ENCODE measurements around the gene SMARCD2.
"Not testable (repeated sequence)": the region's sequence is repeated elsewhere in the genome, so short reads cannot be mapped to it uniquely, and the experiment has no call there.

Gene SMARCD2

GRCh38 chr17:63854709-63855108 lies 12.2 kb upstream of the SMARCD2 start:
- DNase-seq (ENCODE audit: low read depth), result no peak
- H3K4me3 ChIP-seq (ENCODE audit: low read depth, low read length), result no peak overlapping the region

GRCh38 chr17:63853260-63853659 lies 10.8 kb upstream of the SMARCD2 start:
- no peak for DNase-seq (ENCODE audit: low read depth)
- H3K4me3 ChIP-seq (ENCODE audit: low read depth, low read length), result no peak overlapping the region

DNA sequence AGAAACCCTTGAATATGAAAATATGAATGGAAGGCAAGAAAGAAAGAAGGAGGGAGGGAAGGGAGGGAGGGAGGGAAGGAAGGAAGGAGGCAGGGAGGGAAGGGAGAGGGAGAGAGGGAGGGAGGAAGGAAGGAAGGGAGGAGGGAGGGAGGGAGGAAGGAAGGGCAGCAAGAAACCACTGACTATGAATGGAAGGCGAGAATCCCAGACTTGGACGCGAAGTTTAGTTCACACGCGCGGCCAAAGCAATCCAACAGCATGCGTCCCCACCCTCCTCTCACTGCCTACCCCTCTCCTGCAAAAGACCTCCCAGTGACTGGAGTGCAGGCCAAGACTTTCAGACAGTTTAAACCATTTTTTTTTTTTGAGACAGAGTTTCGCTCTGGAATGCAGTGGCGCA lies 7.9 kb upstream of the SMARCD2 start:
- no peak overlapping the region for H3K4me3 ChIP-seq (ENCODE audit: low read depth, low read length)
- DNase-seq (ENCODE audit: low read depth), result no peak

GRCh38 chr17:63848834-63849689 lies 6.6 kb upstream of the SMARCD2 start:
- H3K4me3 ChIP-seq (ENCODE audit: low read depth, low read length), result peak overlapping the region; percentile 31
- peak; percentile 43 for DNase-seq (ENCODE audit: low read depth)

GRCh38 chr17:63847525-63848249 lies 5.2 kb upstream of the SMARCD2 start:
- no peak overlapping the region for H3K4me3 ChIP-seq (ENCODE audit: low read depth, low read length)
- no peak for DNase-seq (ENCODE audit: low read depth)

DNA sequence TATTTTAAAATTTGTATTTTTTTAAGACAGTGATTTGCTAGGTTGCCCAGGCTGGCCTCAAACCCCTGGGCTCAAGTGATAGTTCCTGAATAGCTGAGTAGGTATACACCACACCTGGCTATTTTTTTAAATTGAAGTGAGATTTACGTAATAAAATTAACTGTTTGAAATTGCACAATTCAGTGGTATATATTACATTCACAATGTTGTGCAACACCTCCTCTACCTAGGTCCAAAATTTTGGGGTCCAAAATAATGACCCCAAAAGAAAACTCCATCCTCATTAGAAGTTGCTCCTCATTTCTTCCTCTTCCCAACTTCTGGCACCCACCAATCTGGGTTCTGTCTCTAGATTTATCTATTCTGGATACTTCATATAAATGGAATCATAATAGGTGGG lies 3.0 kb upstream of the SMARCD2 start:
- DNase-seq (ENCODE audit: low read depth), result no peak
- no peak overlapping the region for H3K4me3 ChIP-seq (ENCODE audit: low read depth, low read length)

- H3K4me3 ChIP-seq (ENCODE audit: low read depth, low read length), result no peak overlapping the region
- no peak for DNase-seq (ENCODE audit: low read depth)
Observed at GRCh38 chr17:63843910-63844677, 1.6 kb upstream of the SMARCD2 start.

DNA sequence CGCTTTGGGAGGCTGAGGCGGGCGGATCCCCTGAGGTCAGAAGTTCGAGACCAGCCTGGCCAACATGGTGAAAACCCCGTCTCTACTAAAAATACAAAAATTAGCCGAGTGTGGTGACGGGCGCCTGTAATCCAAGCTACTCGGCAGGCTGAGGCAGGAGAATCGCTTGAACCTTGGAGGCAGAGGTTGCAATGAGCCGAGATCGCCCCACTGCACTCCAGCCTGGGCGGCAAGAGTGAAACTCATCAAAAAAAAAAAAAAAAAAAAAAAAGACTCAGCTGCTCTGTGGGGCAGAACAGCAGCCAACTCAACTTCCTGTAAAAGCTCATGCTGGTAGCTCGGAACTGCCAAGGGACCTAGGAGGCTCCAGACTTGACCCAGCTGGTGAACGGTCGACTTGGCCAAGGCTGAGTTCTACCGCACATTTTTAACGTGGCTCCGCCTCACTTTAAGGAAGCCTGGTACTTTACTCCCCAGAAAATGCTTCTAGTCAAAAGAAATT lies 953 bp upstream of the SMARCD2 start:
- DNase-seq (ENCODE audit: low read depth), result not testable (repeated sequence)
- peak overlapping the region; percentile 42 for H3K4me3 ChIP-seq (ENCODE audit: low read depth, low read length)

GRCh38 chr17:63842173-63842539 lies 329 bp downstream of the SMARCD2 start:
- DNase-seq (ENCODE audit: low read depth), result no peak
- peak overlapping the region; percentile 86 for H3K4me3 ChIP-seq (ENCODE audit: low read depth, low read length)

- H3K4me3 ChIP-seq (ENCODE audit: low read depth, low read length), result peak overlapping the region; percentile 86
- DNase-seq (ENCODE audit: low read depth), result no peak
Observed at GRCh38 chr17:63841350-63842172, 924 bp downstream of the SMARCD2 start.

DNA sequence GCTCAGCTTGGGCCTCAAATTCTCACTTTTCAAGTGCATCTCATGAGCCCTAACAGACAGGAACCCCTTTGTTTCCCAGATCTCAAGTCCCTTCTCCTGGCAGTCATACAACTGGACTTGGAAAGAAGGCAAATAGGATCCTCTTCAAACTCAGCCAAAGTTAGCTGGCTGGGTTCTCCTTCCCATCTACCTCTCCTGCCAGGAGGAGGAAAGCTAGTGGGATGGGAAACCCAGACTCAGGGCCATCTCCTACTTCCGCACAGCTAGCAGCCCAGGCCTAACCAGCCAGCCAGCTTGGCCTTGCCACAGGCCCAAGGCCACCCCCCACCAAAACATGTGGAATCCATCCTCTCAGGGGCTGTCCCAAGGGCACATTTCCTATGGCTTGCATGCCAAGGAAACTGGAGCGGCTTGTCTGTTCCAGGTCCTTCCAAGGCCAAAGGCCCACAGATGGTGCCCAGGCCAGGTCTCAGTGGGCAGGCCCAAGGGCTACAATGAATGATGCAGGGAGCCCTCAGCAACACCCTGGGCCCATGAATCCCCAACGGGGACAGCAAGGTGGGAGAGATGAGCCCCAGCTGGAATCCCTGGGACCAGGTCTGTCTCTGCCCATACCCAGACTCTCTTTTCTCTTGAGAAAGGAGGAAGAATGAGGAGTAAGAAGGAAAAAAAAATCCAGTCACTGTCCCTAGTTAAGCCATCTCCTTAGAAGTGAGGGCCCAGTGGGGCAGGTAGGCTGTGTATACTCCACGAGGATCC lies 1.7 kb downstream of the SMARCD2 start:
- DNase-seq (ENCODE audit: low read depth), result no peak
- H3K4me3 ChIP-seq (ENCODE audit: low read depth, low read length), result peak overlapping the region; percentile 86

GRCh38 chr17:63838631-63839171 lies 3.8 kb downstream of the SMARCD2 start:
- H3K4me3 ChIP-seq (ENCODE audit: low read depth, low read length), result peak overlapping the region; percentile 25
- DNase-seq (ENCODE audit: low read depth), result peak; percentile 91

DNA sequence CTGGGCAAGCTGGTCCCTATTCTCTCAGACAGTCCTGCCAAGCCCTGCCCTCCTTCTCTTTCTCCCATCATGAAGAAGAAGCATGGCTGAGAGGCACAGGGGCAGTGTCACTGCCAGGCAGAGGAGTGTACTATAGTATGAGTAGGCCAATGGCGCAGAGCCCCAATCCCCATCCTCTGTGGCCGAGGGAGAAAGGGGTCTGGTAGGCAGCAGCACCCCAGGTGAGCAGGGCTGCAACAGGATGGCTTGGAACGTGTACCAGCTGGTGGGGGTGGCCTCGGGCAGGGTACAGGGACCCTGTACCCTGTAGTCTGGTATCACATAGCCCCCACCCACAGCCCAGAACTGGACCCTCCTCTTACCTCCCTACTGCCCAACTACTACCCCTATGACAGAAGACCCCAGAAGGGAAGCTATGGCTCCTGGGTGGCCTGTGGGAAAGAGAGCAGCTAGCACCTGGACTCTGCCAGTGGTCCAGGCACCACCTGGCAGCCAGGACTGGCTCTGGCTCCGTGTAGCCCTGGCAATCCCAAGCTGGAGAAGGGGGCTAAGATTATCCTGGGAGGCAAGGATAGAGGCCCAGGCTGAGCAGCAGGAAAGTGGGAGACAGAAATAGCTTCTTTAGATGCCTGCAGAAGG lies 4.4 kb downstream of the SMARCD2 start:
- H3K4me3 ChIP-seq (ENCODE audit: low read depth, low read length), result no peak overlapping the region
- DNase-seq (ENCODE audit: low read depth), result no peak

GRCh38 chr17:63837480-63837879 lies 5.0 kb downstream of the SMARCD2 start:
- no peak for DNase-seq (ENCODE audit: low read depth)
- no peak overlapping the region for H3K4me3 ChIP-seq (ENCODE audit: low read depth, low read length)

DNA sequence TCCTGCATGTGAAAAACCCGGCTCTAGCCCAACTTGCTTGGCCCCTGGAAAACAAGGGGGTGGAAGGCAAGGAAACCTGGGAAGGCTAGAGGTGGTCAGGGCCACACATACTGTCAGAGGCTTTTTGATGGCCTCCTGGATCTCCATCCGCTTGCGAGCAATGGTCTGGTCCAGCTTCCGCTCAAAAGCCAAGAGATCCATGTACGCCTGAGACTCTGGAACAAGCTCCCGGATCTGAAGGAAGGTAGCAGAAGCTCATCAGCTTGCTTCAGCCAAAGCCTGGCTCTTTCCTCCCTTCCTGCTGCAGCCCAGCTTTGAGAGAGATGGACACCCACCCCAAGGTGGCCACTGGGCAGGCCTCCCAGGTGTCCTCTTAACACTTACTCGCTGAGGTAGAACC lies 5.7 kb downstream of the SMARCD2 start:
- no peak for DNase-seq (ENCODE audit: low read depth)
- H3K4me3 ChIP-seq (ENCODE audit: low read depth, low read length), result no peak overlapping the region

DNA sequence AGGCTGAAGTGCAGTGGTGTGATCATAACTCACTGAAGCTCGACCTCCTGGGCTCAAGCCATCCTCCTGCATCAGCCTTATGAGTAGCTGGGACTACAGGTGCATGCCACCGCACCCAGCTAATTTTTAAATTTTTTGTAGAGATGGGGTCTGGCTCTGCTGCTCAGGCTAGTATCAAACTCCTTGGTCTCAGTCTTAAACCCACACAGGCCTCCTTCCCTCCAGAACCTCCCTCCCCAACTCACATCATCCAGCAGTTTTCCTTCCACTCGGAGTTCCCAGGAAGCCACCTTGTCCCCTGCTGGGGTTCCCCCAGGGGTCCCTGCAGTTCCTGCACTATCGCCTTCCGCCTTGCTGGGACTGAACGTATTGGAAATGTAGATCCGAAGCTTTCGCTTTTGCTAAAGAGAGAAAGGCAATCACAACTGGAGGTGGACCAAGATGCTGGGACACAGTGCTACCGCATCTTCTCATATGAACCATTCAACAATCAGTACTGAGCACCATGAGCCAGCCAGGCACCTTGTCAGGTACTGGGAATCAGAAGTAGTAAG lies 7.2 kb downstream of the SMARCD2 start:
- H3K4me3 ChIP-seq (ENCODE audit: low read depth, low read length), result no peak overlapping the region
- no peak for DNase-seq (ENCODE audit: low read depth)

DNA sequence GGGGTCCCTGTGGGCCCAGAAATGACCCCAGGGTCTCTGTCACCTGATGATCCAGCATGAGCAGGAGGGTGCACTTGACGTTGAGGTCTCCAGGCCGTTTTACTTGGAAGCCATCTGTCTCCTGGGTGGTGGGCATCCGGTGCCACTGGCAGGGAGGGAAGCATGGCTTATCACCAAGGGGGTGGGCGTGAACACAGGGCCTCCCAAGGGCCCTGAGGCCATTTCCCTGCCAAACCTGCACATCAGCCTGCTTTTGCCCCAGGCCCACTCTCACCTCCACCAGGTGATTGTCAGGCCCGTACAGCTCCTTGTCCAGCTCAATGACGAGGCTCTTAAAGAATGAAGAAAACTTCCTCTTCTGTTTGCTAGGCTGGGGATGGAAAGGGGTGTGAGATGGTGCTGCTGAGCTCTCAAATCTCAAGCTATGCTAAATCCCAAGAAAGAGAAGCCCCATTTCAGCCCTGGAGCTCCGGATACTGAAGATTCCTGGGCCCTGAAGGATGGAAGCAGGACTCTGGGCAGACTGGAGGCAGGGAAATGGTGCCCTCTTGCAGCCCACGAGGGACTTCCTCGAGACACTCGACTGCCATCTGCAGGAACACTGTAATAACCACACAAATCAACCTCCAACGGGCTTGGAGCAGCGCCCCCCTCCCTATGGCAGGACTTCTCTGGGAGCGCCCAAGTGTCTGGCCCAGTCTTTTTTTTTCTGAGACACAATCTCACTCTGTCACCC lies 7.9 kb downstream of the SMARCD2 start:
- H3K4me3 ChIP-seq (ENCODE audit: low read depth, low read length), result no peak overlapping the region
- peak; percentile 49 for DNase-seq (ENCODE audit: low read depth)

All from skeletal muscle cell (primary cell).